ENCODE data around the gene C2orf72. TPM values are rescaled to one million over a fixed set of nuclear protein-coding genes. Genes with fewer than 3 reads are reported as not detected.

The C2orf72 gene
- total RNA-seq, 4 donors from 2014 or later: 0.50 TPM; not detected in 3

- WGBS, 2 donors: 9 to 18% methylated on average over 27 to 49 of the region's 62 CpGs
- peak overlapping the region; percentile 37 to 47 (median 47) for H3K4me3 ChIP-seq (replicated peaks in 1 of 3)
- TF ChIP-seq POLR2A (IDR thresholded peaks at IDR 0.05) (no peak), CTCF (IDR thresholded peaks at IDR 0.05) (peak; percentile 59 to 97 (median 84))
- H3K9me3 ChIP-seq: no peaks in the 10 kb centered on the region
- H3K4me1 ChIP-seq: peaks cover 5 to 10% of the 10 kb centered on the region in 2 donors
- H3K36me3 ChIP-seq: no peaks in the 10 kb centered on the region
- H3K27me3 ChIP-seq: no peaks in the 10 kb centered on the region
- peak; percentile 73 to 81 for DNase-seq
- peak overlapping the region in 1 of 3 donors; percentile 12 for H3K27ac ChIP-seq
- intact Hi-C loops (cut with DNase I): no loop called here
Measured at GRCh38 chr2:231052494-231053451, 15.4 kb downstream of the C2orf72 start.

- 75 to 86% methylated on average over 6 of the region's 6 CpGs for WGBS, 2 donors
- H3K27me3 ChIP-seq: no peaks in the 10 kb centered on the region
- no peaks in the 10 kb centered on the region for H3K36me3 ChIP-seq
- intact Hi-C loops (cut with DNase I): no loop called here
- TF ChIP-seq CTCF (IDR thresholded peaks at IDR 0.05) (no peak), POLR2A (IDR thresholded peaks at IDR 0.05) (no peak)
- no peak for DNase-seq
- peaks cover 16 to 21% of the 10 kb centered on the region in 2 donors for H3K4me1 ChIP-seq
- no peak overlapping the region for H3K4me3 ChIP-seq (replicated peaks in 1 of 3)
- H3K27ac ChIP-seq: no peak overlapping the region
- H3K9me3 ChIP-seq: no peaks in the 10 kb centered on the region
Measured at GRCh38 chr2:231053846-231054245, 16.5 kb downstream of the C2orf72 start.

- Histone ChIP-seq H3K27ac (peak within 1 kb of the TSS; percentile 83 to 99 (median 96)), H3K27me3 (no peaks in the 10 kb centered on the region), H3K36me3 (no peaks in the 10 kb centered on the region), H3K4me3 (replicated peaks in 1 of 3) (peak within 1 kb of the TSS; percentile 82 to 98 (median 93)), H3K9me3 (no peaks in the 10 kb centered on the region), H3K4me1 (peaks cover 22 to 30% of the 10 kb centered on the region in 2 donors)
- 0 to 1% methylated on average over 18 to 26 of the region's 73 CpGs for WGBS, 2 donors
- peak; percentile 90 to 92 for DNase-seq
- intact Hi-C loops (cut with DNase I): no loop called here
- TF ChIP-seq CTCF (IDR thresholded peaks at IDR 0.05) (peak; percentile 92 to 96 (median 96)), POLR2A (IDR thresholded peaks at IDR 0.05) (peak in 1 of 2 donors; percentile 45)
Measured at GRCh38 chr2:231056453-231057416, 19.4 kb downstream of the C2orf72 start, which contains the start of gene PSMD1. Gene PSMD1 (plus strand): TSS chr2:231056867. CDS start chr2:231057026, 159 bp downstream.

GRCh38 chr2:231057590-231057989, 20.3 kb downstream of the C2orf72 start:
- intact Hi-C loops (cut with DNase I): no loop called here

More at GRCh38 chr2:231057590-231057989, 20.3 kb downstream of the C2orf72 start:
- Histone ChIP-seq H3K27me3 (no peaks in the 10 kb centered on the region), H3K4me1 (peaks cover 22 to 23% of the 10 kb centered on the region in 2 donors), H3K4me3 (replicated peaks in 1 of 3) (peak overlapping the region; percentile 82 to 98 (median 93)), H3K27ac (peak overlapping the region in 1 of 3 donors; percentile 99), H3K36me3 (peaks cover 3 to 5% of the 10 kb centered on the region in 2 donors), H3K9me3 (no peaks in the 10 kb centered on the region)
- TF ChIP-seq CTCF (IDR thresholded peaks at IDR 0.05): no peak
- TF ChIP-seq POLR2A (IDR thresholded peaks at IDR 0.05): no peak
- no peak for DNase-seq
- WGBS, 2 donors: 3 to 5% methylated on average over 10 of the region's 10 CpGs
